ENCODE measurements around the gene LTBP3.

The LTBP3 gene

DNA sequence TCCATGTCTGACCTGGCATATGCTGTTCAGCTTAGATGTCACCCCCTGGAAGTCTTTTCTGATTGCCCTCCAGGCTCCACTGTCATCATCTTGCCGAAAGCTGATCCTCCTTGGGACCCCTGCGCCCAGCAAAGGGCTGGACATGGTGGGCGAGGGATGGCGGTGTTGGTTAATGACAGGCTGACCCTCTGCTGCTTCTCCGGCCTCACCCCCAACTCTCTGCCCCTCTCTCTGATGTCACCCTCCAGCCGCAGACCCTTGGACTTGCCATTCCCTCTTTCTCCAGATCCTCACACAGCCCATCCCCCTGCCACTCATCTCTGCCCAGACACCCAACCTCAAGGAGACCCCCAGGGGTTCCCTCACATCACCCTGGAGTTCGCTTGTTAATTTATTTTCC, 20.0 kb upstream of the LTBP3 start:
- Histone ChIP-seq H3K27ac (ENCODE audit: low read length, poor library complexity, severe bottlenecking) (no peak overlapping the region), H3K4me3 (ENCODE audit: insufficient read depth in 1 of 2, low read depth in 1 of 2, low read length in 2 of 2) (peak overlapping the region in 1 of 2 experiments; percentile 89), H2BK120ac (ENCODE audit: low read depth, low read length) (no peak overlapping the region), H2AK5ac (ENCODE audit: low read length, severe bottlenecking) (no peak overlapping the region), H3K36me3 (ENCODE audit: control insufficient read depth in 1 of 2, insufficient read depth in 2 of 2, low read depth in 1 of 2, low read length in 2 of 2) (peaks cover 43 to 44% of the 10 kb centered on the region in 2 experiments), H3K79me1 (replicated peaks; ENCODE audit: low read length, poor library complexity, severe bottlenecking) (peaks cover 21% of the 10 kb centered on the region), H3K4me2 (ENCODE audit: low read length, poor library complexity, severe bottlenecking) (no peak overlapping the region), H2BK15ac (ENCODE audit: low read depth, poor library complexity, severe bottlenecking) (no peak overlapping the region), H3K23ac (ENCODE audit: low read length in 2 of 2) (peak overlapping the region in 1 of 2 experiments; percentile 11), H2AFZ (ENCODE audit: low read depth, low read length) (no peak overlapping the region), H3K4ac (ENCODE audit: low read depth in 1 of 2, low read length in 2 of 2) (no peak overlapping the region), H3K18ac (ENCODE audit: low read depth in 1 of 2, low read length in 2 of 2) (peak overlapping the region in 1 of 2 experiments; percentile 71), H3K4me1 (ENCODE audit: control insufficient read depth, insufficient read depth, low read depth, low read length) (peaks cover 39% of the 10 kb centered on the region), H3K14ac (ENCODE audit: low read length in 2 of 2) (no peak overlapping the region), H4K91ac (ENCODE audit: low read length) (peak overlapping the region; percentile 62), H3K27me3 (ENCODE audit: control insufficient read depth in 1 of 2, insufficient read depth in 1 of 2, low read length in 2 of 2) (no peaks in the 10 kb centered on the region), H3K9ac (ENCODE audit: low read length) (peak overlapping the region; percentile 90), H4K8ac (ENCODE audit: low read length) (peak overlapping the region; percentile 45), H2BK5ac (ENCODE audit: low read depth, low read length, poor library complexity, severe bottlenecking) (no peak overlapping the region), H3K9me3 (ENCODE audit: control insufficient read depth, low read length) (no peaks in the 10 kb centered on the region), H2BK12ac (ENCODE audit: low read length in 2 of 2) (peak overlapping the region in 1 of 2 experiments; percentile 70)
- DNase-seq, result no peak
- WGBS, result 92% methylated on average over 7 of the region's 7 CpGs

DNA sequence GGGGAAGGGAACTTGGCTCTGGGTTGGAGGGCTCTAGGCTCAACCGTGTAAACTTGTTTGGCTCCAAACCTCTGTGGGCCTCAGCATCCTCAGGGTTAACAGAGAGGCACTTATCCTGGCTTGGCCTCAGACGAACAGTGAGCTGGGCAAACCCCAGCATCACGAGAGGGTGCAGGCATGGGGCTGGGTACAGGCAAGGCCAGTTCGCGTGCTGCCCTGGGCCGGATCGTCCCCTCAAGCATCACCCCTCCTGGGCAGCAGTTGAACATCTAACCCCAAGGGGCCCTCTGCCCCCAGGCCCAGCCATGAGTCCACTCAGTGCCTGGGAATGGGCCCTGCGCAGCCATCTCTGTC, 19.6 kb upstream of the LTBP3 start:
- Histone ChIP-seq H4K91ac (ENCODE audit: low read length) (peak overlapping the region; percentile 62), H2BK5ac (ENCODE audit: low read depth, low read length, poor library complexity, severe bottlenecking) (no peak overlapping the region), H4K8ac (ENCODE audit: low read length) (peak overlapping the region; percentile 45), H3K79me1 (replicated peaks; ENCODE audit: low read length, poor library complexity, severe bottlenecking) (peaks cover 21% of the 10 kb centered on the region), H3K36me3 (ENCODE audit: control insufficient read depth in 1 of 2, insufficient read depth in 2 of 2, low read depth in 1 of 2, low read length in 2 of 2) (peaks cover 39 to 45% of the 10 kb centered on the region in 2 experiments), H2BK12ac (ENCODE audit: low read length in 2 of 2) (peak overlapping the region; percentile 38 to 70), H3K4ac (ENCODE audit: low read depth in 1 of 2, low read length in 2 of 2) (peak overlapping the region; percentile 10 to 46), H2BK15ac (ENCODE audit: low read depth, poor library complexity, severe bottlenecking) (peak overlapping the region; percentile 50), H3K23ac (ENCODE audit: low read length in 2 of 2) (no peak overlapping the region), H2BK120ac (ENCODE audit: low read depth, low read length) (no peak overlapping the region), H3K18ac (ENCODE audit: low read depth in 1 of 2, low read length in 2 of 2) (peak overlapping the region; percentile 64 to 71), H3K9me3 (ENCODE audit: control insufficient read depth, low read length) (no peaks in the 10 kb centered on the region), H2AFZ (ENCODE audit: low read depth, low read length) (no peak overlapping the region), H3K4me2 (ENCODE audit: low read length, poor library complexity, severe bottlenecking) (peak overlapping the region; percentile 51), H3K4me1 (ENCODE audit: control insufficient read depth, insufficient read depth, low read depth, low read length) (peaks cover 41% of the 10 kb centered on the region), H3K4me3 (ENCODE audit: insufficient read depth in 1 of 2, low read depth in 1 of 2, low read length in 2 of 2) (peak overlapping the region in 1 of 2 experiments; percentile 89), H3K27ac (ENCODE audit: low read length, poor library complexity, severe bottlenecking) (peak overlapping the region; percentile 43), H3K27me3 (ENCODE audit: control insufficient read depth in 1 of 2, insufficient read depth in 1 of 2, low read length in 2 of 2) (no peaks in the 10 kb centered on the region), H3K14ac (ENCODE audit: low read length in 2 of 2) (no peak overlapping the region), H3K9ac (ENCODE audit: low read length) (peak overlapping the region; percentile 90), H2AK5ac (ENCODE audit: low read length, severe bottlenecking) (peak overlapping the region; percentile 45)
- WGBS, result 72% methylated on average over 8 of the region's 8 CpGs
- no peak for DNase-seq

DNA sequence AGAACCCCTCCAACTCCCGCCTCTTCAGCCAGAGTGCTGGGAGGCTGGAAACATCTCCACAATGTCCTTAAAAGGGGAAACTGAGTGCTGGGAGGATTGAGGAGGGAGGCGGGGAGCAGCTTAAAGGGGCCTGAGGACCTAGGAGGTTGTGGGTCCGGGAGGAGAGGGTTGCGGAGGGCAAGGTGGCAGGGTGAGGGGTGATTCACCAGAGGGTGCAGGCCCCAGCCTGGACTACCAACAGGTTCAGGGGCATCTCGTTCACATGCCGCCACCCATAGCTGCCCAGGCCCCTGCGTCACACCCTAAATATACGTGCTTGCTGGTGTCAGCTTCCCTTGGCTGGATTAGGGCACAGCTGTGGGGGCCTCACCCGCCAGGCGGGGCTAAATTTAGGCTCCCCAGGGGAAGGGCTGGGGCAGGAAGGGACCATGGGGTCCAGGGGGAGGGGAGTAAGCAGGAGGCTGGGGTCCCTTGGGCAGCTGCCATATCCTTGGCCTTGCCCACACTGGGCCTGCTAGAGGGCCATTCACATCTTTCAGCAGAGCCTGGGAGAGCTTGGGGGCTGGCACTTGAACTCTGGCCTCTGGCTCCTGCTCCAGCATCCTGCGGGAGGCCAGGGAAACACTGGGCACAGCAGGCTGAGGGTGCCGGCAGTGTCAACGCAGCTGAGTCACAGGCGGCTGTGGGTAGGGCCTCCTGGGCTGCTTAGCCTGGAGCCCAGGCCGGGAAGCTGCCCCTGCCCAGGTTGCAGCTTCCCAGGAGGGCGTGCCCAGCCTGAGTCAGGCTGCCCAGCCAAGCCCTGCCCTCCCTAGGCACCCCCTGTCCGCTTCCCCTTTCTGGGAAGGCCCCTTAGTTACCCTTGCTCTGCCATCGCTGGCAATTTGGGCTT, 19.0 kb upstream of the LTBP3 start:
- H3K9me3 ChIP-seq (ENCODE audit: control insufficient read depth, low read length), result no peaks in the 10 kb centered on the region
- peaks cover 34 to 41% of the 10 kb centered on the region in 2 experiments for H3K36me3 ChIP-seq (ENCODE audit: control insufficient read depth in 1 of 2, insufficient read depth in 2 of 2, low read depth in 1 of 2, low read length in 2 of 2)
- peak overlapping the region; percentile 90 for H3K9ac ChIP-seq (ENCODE audit: low read length)
- H3K4ac ChIP-seq (ENCODE audit: low read depth in 1 of 2, low read length in 2 of 2), result peak overlapping the region; percentile 10 to 46
- H2AK5ac ChIP-seq (ENCODE audit: low read length, severe bottlenecking), result peak overlapping the region; percentile 45
- peak overlapping the region; percentile 12 to 89 for H3K4me3 ChIP-seq (ENCODE audit: insufficient read depth in 1 of 2, low read depth in 1 of 2, low read length in 2 of 2)
- H2BK12ac ChIP-seq (ENCODE audit: low read length in 2 of 2), result peak overlapping the region; percentile 51 to 70
- 53% methylated on average over 16 of the region's 18 CpGs for WGBS
- no peaks in the 10 kb centered on the region for H3K27me3 ChIP-seq (ENCODE audit: control insufficient read depth in 1 of 2, insufficient read depth in 1 of 2, low read length in 2 of 2)
- peaks cover 41% of the 10 kb centered on the region for H3K4me1 ChIP-seq (ENCODE audit: control insufficient read depth, insufficient read depth, low read depth, low read length)
- H2BK5ac ChIP-seq (ENCODE audit: low read depth, low read length, poor library complexity, severe bottlenecking), result no peak overlapping the region
- no peak overlapping the region for H3K23ac ChIP-seq (ENCODE audit: low read length in 2 of 2)
- peak overlapping the region; percentile 38 for H2BK15ac ChIP-seq (ENCODE audit: low read depth, poor library complexity, severe bottlenecking)
- H3K18ac ChIP-seq (ENCODE audit: low read depth in 1 of 2, low read length in 2 of 2), result peak overlapping the region; percentile 64 to 71
- peak overlapping the region; percentile 85 for H4K91ac ChIP-seq (ENCODE audit: low read length)
- peak; percentile 78 for DNase-seq
- H3K4me2 ChIP-seq (ENCODE audit: low read length, poor library complexity, severe bottlenecking), result peak overlapping the region; percentile 62
- peak overlapping the region in 1 of 2 experiments; percentile 8 for H3K14ac ChIP-seq (ENCODE audit: low read length in 2 of 2)
- H3K79me1 ChIP-seq (replicated peaks; ENCODE audit: low read length, poor library complexity, severe bottlenecking), result peaks cover 21% of the 10 kb centered on the region
- H3K27ac ChIP-seq (ENCODE audit: low read length, poor library complexity, severe bottlenecking), result peak overlapping the region; percentile 62
- peak overlapping the region; percentile 69 for H2BK120ac ChIP-seq (ENCODE audit: low read depth, low read length)
- H4K8ac ChIP-seq (ENCODE audit: low read length), result peak overlapping the region; percentile 21
- no peak overlapping the region for H2AFZ ChIP-seq (ENCODE audit: low read depth, low read length)

DNA sequence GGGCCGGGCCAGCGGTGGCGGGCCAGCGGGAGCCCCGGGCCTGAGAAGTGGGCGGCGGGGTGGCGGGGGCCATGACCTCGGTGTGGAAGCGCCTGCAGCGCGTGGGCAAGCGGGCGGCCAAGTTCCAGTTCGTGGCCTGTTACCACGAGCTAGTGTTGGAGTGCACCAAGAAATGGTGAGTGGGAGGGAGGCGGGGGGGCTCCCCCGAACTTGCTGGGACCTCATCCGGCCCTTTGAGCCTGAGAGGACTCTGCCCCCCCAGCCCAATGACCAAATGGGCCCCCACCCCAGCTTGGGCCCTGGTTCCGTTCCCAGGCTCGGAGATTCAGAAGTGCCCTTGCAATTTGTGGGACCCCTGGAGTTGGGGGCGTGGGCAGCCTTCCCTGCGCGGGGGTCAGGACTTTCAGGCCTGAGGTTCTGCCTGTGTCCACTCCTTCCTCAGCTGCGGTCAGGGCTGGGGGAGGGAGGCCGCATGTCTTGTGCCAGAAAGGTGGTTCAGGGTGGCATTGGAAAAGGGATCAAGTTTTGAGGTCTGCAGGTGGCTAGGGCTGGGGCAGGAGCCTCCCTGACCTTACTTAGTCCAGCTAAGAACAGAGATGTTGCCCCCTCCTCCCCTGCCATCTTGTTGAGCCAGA, 18.2 kb upstream of the LTBP3 start:
- Histone ChIP-seq H3K36me3 (ENCODE audit: control insufficient read depth in 1 of 2, insufficient read depth in 2 of 2, low read depth in 1 of 2, low read length in 2 of 2) (peaks cover 26 to 36% of the 10 kb centered on the region in 2 experiments), H3K4me3 (ENCODE audit: insufficient read depth in 1 of 2, low read depth in 1 of 2, low read length in 2 of 2) (peak overlapping the region; percentile 74 to 89), H2AK5ac (ENCODE audit: low read length, severe bottlenecking) (peak overlapping the region; percentile 12), H3K4me1 (ENCODE audit: control insufficient read depth, insufficient read depth, low read depth, low read length) (peaks cover 46% of the 10 kb centered on the region), H2BK5ac (ENCODE audit: low read depth, low read length, poor library complexity, severe bottlenecking) (no peak overlapping the region), H3K27me3 (ENCODE audit: control insufficient read depth in 1 of 2, insufficient read depth in 1 of 2, low read length in 2 of 2) (no peaks in the 10 kb centered on the region), H4K8ac (ENCODE audit: low read length) (peak overlapping the region; percentile 87), H4K91ac (ENCODE audit: low read length) (peak overlapping the region; percentile 94), H3K23ac (ENCODE audit: low read length in 2 of 2) (no peak overlapping the region), H2AFZ (ENCODE audit: low read depth, low read length) (no peak overlapping the region), H2BK15ac (ENCODE audit: low read depth, poor library complexity, severe bottlenecking) (peak overlapping the region; percentile 92), H3K9me3 (ENCODE audit: control insufficient read depth, low read length) (no peaks in the 10 kb centered on the region), H3K14ac (ENCODE audit: low read length in 2 of 2) (peak overlapping the region in 1 of 2 experiments; percentile 57), H3K79me1 (replicated peaks; ENCODE audit: low read length, poor library complexity, severe bottlenecking) (peaks cover 21% of the 10 kb centered on the region), H3K18ac (ENCODE audit: low read depth in 1 of 2, low read length in 2 of 2) (peak overlapping the region; percentile 70 to 95), H3K9ac (ENCODE audit: low read length) (peak overlapping the region; percentile 90), H2BK120ac (ENCODE audit: low read depth, low read length) (peak overlapping the region; percentile 69), H3K27ac (ENCODE audit: low read length, poor library complexity, severe bottlenecking) (peak overlapping the region; percentile 62), H3K4ac (ENCODE audit: low read depth in 1 of 2, low read length in 2 of 2) (peak overlapping the region; percentile 10 to 64), H2BK12ac (ENCODE audit: low read length in 2 of 2) (peak overlapping the region; percentile 51 to 55), H3K4me2 (ENCODE audit: low read length, poor library complexity, severe bottlenecking) (peak overlapping the region; percentile 62)
- DNase-seq, result no peak
- 15% methylated on average over 16 of the region's 26 CpGs for WGBS

All from mesenchymal stem cell (in vitro differentiated cells and primary cell).